SK-N-SH (cell line): Measurements from ENCODE around the gene RDH16. TPM values are rescaled to one million over a fixed set of nuclear protein-coding genes. Genes with fewer than 3 reads are reported as not detected.
A peak's percentile ranks its signal among the peaks of the same experiment; 100 is the strongest.
"Not testable (repeated sequence)": the region's sequence is repeated elsewhere in the genome, so short reads cannot be mapped to it uniquely, and the experiment has no call there.

Experiments
- CTCF ChIA-PET: fragments of 300-600, 350-600 bp; formaldehyde crosslinking; extraction: SDS; loops from one replicate; lab custom pipeline; 2021; lab: Yijun Ruan, JAX
- POLR2A ChIA-PET: fragments of 350-600 bp; sonication (Branson Sonifier 250); formaldehyde crosslinking; extraction: SDS; loops from one replicate; lab custom pipeline; 2020; ENCODE audit warnings: antibody characterized with exemption, inconsistent platforms; lab: Yijun Ruan, JAX
- DNase-seq: peaks from one replicate; pipeline ENCODE4 v3.0.0; 2012
- H2AFZ ChIP-seq: fragments of 200-600 bp; sonication (generic); 2 replicates; pipeline ENCODE4 v1.8.1; 2016; ENCODE audit warnings: antibody characterized with exemption, mild to moderate bottlenecking, low read depth
- H3F3A ChIP-seq: fragments of 200-600 bp; sonication (generic); replicated peaks from 2 replicates; pipeline ENCODE3; 2016; ENCODE audit warnings: antibody characterized with exemption, mild to moderate bottlenecking; ENCODE audit not compliant: insufficient read depth
- H3K27ac ChIP-seq, 2 experiments: fragments of 200-500 bp in 1 of 2; fragments of 200-600 bp in 1 of 2; sonication (Bioruptor generic) in 1 of 2; sonication (generic), shearing (Covaris generic) in 1 of 2; 2 replicates each; pipeline versions ENCODE4 v1.5.1 to v1.6.1; 2014 to 2016; ENCODE audit warnings: low read depth in 2 of 2, inconsistent platforms in 1 of 2, low read length in 1 of 2, mild to moderate bottlenecking in 1 of 2, mixed read lengths in 1 of 2
- H3K27me3 ChIP-seq: fragments of 200-600 bp; sonication (generic), shearing (Covaris generic); 2 replicates; pipeline ENCODE4 v1.6.1; 2016; ENCODE audit warnings: mixed run types; ENCODE audit not compliant: insufficient read depth
- H3K36me3 ChIP-seq, 2 experiments: fragments of 200-500 bp in 1 of 2; fragments of 200-600 bp in 1 of 2; sonication (Bioruptor generic) in 1 of 2; sonication (generic) in 1 of 2; replicated peaks in 1 of 2; 2 replicates each; pipeline versions ENCODE3 to v1.5.1; 2014 to 2016; ENCODE audit warnings: low read length in 1 of 2, mild to moderate bottlenecking in 1 of 2; ENCODE audit not compliant: insufficient read depth in 2 of 2, control insufficient read depth in 1 of 2
- H3K4me1 ChIP-seq, 2 experiments: fragments of 200-500 bp in 1 of 2; fragments of 200-600 bp in 1 of 2; sonication (Bioruptor generic) in 1 of 2; sonication (generic), shearing (Covaris generic) in 1 of 2; 2 replicates each; pipeline versions ENCODE4 v1.5.1 to v1.6.1; 2014 to 2016; ENCODE audit warnings: low read depth in 1 of 2, low read length in 1 of 2, mixed run types in 1 of 2; ENCODE audit not compliant: insufficient read depth in 2 of 2, control insufficient read depth in 1 of 2
- H3K4me2 ChIP-seq: fragments of 200-600 bp; sonication (generic), shearing (Covaris generic); 2 replicates; pipeline ENCODE4 v1.6.1; 2017; ENCODE audit warnings: mixed run types
- H3K4me3 ChIP-seq, 2 experiments: fragments of 200-500 bp in 1 of 2; fragments of 200-600 bp in 1 of 2; sonication (Bioruptor generic) in 1 of 2; sonication (generic), shearing (Covaris generic) in 1 of 2; 2 replicates each; pipeline versions ENCODE4 v1.5.1 to v1.8.1; 2014 to 2016; ENCODE audit warnings: low read depth in 2 of 2, inconsistent platforms in 1 of 2, low read length in 1 of 2, mild to moderate bottlenecking in 1 of 2, mixed read lengths in 1 of 2, moderate library complexity in 1 of 2
- H3K79me2 ChIP-seq: fragments of 200-600 bp; sonication (generic); 2 replicates; pipeline ENCODE4 v1.8.1; 2017; ENCODE audit warnings: mild to moderate bottlenecking; ENCODE audit not compliant: insufficient read depth
- H3K9ac ChIP-seq: fragments of 200-600 bp; sonication (generic); 2 replicates; pipeline ENCODE4 v1.6.1; 2017; ENCODE audit warnings: mixed run types
- H3K9me2 ChIP-seq: fragments of 200-600 bp; sonication (generic); 2 replicates; pipeline ENCODE4 v1.6.1; 2017; ENCODE audit warnings: mixed run types
- H3K9me3 ChIP-seq: fragments of 200-600 bp; sonication (generic); 2 replicates; pipeline ENCODE4 v1.6.1; 2017; ENCODE audit warnings: mixed run types, mild to moderate bottlenecking, moderate library complexity
- H4K20me1 ChIP-seq: fragments of 200-600 bp; sonication (generic); 2 replicates; pipeline ENCODE4 v1.6.1; 2017; ENCODE audit warnings: mild to moderate bottlenecking, mixed run types; ENCODE audit not compliant: insufficient read depth
- FOXJ3 ChIP-seq: sonication (generic); formaldehyde crosslinking; IDR thresholded peaks from 2 replicates; pipeline ENCODE4 v1.5.1; 2020; ENCODE audit warnings: mild to moderate bottlenecking, missing genetic modification reagents
- FOXM1 ChIP-seq: IDR thresholded peaks from 2 replicates; pipeline ENCODE4 v1.4.0; 2012; ENCODE audit warnings: low read depth, mild to moderate bottlenecking
- MEF2A ChIP-seq: IDR thresholded peaks from 2 replicates; pipeline ENCODE4 v1.4.0; 2012; ENCODE audit warnings: low read depth, borderline replicate concordance
- NRF1 ChIP-seq: IDR thresholded peaks from 2 replicates; pipeline ENCODE4 v1.6.1; 2012; ENCODE audit warnings: low read depth, mild to moderate bottlenecking, low read length
- RAD21 ChIP-seq: IDR thresholded peaks from 2 replicates; pipeline ENCODE4 v1.6.1; 2012; ENCODE audit warnings: mild to moderate bottlenecking, low read length
- SMC3 ChIP-seq: IDR thresholded peaks from 2 replicates; pipeline ENCODE4 v1.6.1; 2012; ENCODE audit warnings: low read depth, low read length, improper control_type of control experiment
- TCF12 ChIP-seq: IDR thresholded peaks from 2 replicates; pipeline ENCODE4 v1.4.0; 2012
- WGBS: methylation state at CpG from one replicate; pipeline ENCODE4 v1.1.6; 2017; ENCODE audit warnings: low lambda C conversion rate; 5-methylcytosine and 5-hydroxymethylcytosine counted together
- polyA plus RNA-seq, 3 experiments: library from polyadenylated mRNA; depleted of rRNA; stranded (reverse); fragments of >200 nt; gene quantifications; 2 replicates each; pipeline ENCODE4 v1.2.3, GENCODE V29; 2012
- TF ChIP-seq, protein P1 (sequence below): IDR thresholded peaks from 2 replicates; pipeline ENCODE4 v1.4.0; 2012; ENCODE audit warnings: low read depth, borderline replicate concordance
- TF ChIP-seq, protein P2 (sequence below): IDR thresholded peaks from 2 replicates; pipeline ENCODE4 v1.4.0; 2012; ENCODE audit warnings: low read depth
- TF ChIP-seq, protein P3 (sequence below): IDR thresholded peaks from 2 replicates; pipeline ENCODE4 v1.4.0; 2012; ENCODE audit warnings: low read depth, borderline replicate concordance

RDH16 gene
- polyA plus RNA-seq, 1 of the 3 experiments (the other 2 are of a cell fraction) = 0.12 TPM

DNA sequence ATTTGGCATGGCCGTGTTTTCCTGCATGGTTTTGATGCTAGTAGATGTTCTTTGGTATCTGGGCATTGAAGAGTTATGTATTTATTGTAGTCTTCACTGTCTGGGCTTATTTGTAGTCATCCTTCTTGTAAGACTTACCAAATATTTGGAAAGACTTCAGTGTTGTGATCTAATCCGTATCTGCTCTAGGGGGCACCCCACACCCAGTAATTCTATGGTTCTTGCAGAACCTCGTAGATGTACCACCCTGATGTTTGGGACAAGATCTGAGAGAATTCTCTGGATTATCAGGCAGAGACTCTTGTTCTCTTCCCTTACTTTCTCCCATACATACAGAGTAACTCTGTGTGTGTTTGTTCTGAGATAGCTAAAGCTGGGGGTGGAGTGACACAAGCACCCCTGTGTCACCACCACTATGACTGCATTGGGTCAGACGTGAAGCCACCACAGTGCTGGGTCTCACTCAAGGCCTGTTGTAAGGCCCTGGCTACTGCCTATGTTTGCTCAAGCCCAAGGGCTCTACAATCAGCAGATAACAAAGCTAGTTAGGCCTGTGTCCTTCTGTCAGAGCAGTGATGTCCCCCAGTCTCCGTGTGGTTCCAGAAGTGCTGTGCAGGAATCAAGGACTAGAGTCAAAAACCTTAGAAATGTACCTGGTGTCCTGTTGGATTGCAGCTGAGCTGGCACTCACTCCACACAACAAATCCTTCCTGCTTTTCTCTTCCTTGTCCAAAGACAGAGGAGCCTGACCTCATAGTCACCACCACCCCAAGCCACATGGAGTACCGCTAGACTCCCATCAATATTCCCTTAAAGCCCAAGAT is 9.6 kb downstream of the RDH16 start:
- ChIA-PET POLR2A (no interaction called here), CTCF (no interaction called here)

DNA sequence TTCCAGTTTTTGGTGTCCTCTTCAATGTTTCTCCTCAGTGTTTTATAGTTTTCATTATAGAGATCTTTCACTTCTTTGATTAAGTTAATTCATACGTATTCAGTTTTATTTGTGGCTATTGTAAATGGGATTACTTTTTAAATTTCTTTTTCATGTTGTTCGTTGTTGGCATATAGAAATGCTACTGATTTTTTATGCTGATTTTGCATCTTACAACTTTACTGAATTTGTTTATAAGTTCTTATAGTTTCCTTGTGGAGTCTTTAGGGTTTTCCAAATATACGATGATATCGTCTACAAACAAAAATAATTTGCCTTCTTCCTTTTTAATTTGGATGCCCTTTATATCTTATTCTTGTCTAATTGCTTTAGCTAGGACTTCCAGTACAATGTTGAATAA is 13.5 kb downstream of the RDH16 start:
- Histone ChIP-seq H3K79me2 (no peaks in the 10 kb centered on the region), H3K4me3 (no peak overlapping the region), H3K9ac (no peak overlapping the region), H3K4me2 (no peak overlapping the region), H3K27me3 (no peaks in the 10 kb centered on the region), H3K9me2 (no peaks in the 10 kb centered on the region), H3K27ac (no peak overlapping the region), H2AFZ (no peak overlapping the region), H3K4me1 (peaks cover 0 to 7% of the 10 kb centered on the region in 2 experiments; a peak in 3 of 4 replicates), H3K36me3 (no peaks in the 10 kb centered on the region), H3F3A (no peaks in the 10 kb centered on the region), H3K9me3 (no peaks in the 10 kb centered on the region), H4K20me1 (no peaks in the 10 kb centered on the region)
- TF ChIP-seq FOXJ3 (CRISPR knock-in tag) = no peak
- TF ChIP-seq, protein P1, sequence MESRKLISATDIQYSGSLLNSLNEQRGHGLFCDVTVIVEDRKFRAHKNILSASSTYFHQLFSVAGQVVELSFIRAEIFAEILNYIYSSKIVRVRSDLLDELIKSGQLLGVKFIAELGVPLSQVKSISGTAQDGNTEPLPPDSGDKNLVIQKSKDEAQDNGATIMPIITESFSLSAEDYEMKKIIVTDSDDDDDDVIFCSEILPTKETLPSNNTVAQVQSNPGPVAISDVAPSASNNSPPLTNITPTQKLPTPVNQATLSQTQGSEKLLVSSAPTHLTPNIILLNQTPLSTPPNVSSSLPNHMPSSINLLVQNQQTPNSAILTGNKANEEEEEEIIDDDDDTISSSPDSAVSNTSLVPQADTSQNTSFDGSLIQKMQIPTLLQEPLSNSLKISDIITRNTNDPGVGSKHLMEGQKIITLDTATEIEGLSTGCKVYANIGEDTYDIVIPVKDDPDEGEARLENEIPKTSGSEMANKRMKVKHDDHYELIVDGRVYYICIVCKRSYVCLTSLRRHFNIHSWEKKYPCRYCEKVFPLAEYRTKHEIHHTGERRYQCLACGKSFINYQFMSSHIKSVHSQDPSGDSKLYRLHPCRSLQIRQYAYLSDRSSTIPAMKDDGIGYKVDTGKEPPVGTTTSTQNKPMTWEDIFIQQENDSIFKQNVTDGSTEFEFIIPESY = no peak
- TF ChIP-seq TCF12 = no peak
- POLR2A ChIA-PET = no interaction called here
- CTCF ChIA-PET = no interaction called here
- DNase-seq = no peak
- WGBS = 38% methylated on average over 4 of the region's 4 CpGs

More for the DNA sequence above, 9.6 kb downstream of the RDH16 start:
- H3K9me2 ChIP-seq = no peaks in the 10 kb centered on the region
- H2AFZ ChIP-seq = no peak overlapping the region
- H3K4me1 ChIP-seq = no peaks in the 10 kb centered on the region
- H3K4me2 ChIP-seq = no peak overlapping the region
- DNase-seq = no peak
- WGBS = 21% methylated on average over 5 of the region's 6 CpGs
- H3F3A ChIP-seq = no peaks in the 10 kb centered on the region
- H3K27me3 ChIP-seq = no peaks in the 10 kb centered on the region
- no peak overlapping the region for H3K9ac ChIP-seq
- H3K27ac ChIP-seq = no peak overlapping the region
- no peaks in the 10 kb centered on the region for H3K36me3 ChIP-seq
- H3K9me3 ChIP-seq = no peaks in the 10 kb centered on the region
- no peaks in the 10 kb centered on the region for H3K79me2 ChIP-seq
- H4K20me1 ChIP-seq = no peaks in the 10 kb centered on the region
- H3K4me3 ChIP-seq = no peak overlapping the region
- TF ChIP-seq, protein P1 = no peak
- no peak for TF ChIP-seq FOXM1
- no peak for TF ChIP-seq NRF1
- TF ChIP-seq MEF2A = no peak
- TF ChIP-seq, protein P2, sequence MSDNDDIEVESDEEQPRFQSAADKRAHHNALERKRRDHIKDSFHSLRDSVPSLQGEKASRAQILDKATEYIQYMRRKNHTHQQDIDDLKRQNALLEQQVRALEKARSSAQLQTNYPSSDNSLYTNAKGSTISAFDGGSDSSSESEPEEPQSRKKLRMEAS = no peak
- no peak for TF ChIP-seq SMC3
- TF ChIP-seq, protein P3, sequence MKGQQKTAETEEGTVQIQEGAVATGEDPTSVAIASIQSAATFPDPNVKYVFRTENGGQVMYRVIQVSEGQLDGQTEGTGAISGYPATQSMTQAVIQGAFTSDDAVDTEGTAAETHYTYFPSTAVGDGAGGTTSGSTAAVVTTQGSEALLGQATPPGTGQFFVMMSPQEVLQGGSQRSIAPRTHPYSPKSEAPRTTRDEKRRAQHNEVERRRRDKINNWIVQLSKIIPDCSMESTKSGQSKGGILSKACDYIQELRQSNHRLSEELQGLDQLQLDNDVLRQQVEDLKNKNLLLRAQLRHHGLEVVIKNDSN = no peak
- no peak for TF ChIP-seq FOXJ3 (CRISPR knock-in tag)
- 0 out of 2 replicates have a peak, but pooled peaks have one; percentile 7 for TF ChIP-seq RAD21

DNA sequence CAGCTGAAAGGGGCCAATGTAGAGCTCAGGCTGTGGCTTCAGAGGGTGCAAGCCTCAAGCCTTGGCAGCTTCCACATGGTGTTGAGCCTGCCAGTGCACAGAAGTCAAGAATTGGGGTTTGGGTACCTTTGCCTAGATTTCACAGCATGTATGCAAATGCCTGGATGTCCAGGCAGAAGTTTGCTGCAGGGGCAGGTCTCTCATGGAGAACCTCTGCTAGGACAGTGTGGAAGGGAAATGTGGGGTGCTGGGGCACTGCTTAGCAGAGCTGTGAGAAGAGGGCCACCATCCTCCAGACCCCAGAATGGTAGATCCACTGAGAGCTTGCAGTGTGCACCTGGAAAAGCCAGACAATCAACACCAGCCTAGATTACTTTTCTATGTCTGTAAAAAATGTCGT is 14.0 kb downstream of the RDH16 start:
- 8% methylated on average over 1 of the region's 1 CpG for WGBS
- H3K4me3 ChIP-seq, CTCF ChIA-PET, DNase-seq, POLR2A ChIA-PET, H3K27me3 ChIP-seq, H3K4me1 ChIP-seq, H3K79me2 ChIP-seq, H3F3A ChIP-seq, H3K27ac ChIP-seq, H4K20me1 ChIP-seq, H2AFZ ChIP-seq, H3K4me2 ChIP-seq, H3K9me3 ChIP-seq, H3K9me2 ChIP-seq, H3K36me3 ChIP-seq, H3K9ac ChIP-seq: not testable (repeated sequence)
